ENCODE results near the gene SLC25A26. TPM values are rescaled to one million over a fixed set of nuclear protein-coding genes. Genes with fewer than 3 reads are reported as not detected.

Gene SLC25A26, protein sequence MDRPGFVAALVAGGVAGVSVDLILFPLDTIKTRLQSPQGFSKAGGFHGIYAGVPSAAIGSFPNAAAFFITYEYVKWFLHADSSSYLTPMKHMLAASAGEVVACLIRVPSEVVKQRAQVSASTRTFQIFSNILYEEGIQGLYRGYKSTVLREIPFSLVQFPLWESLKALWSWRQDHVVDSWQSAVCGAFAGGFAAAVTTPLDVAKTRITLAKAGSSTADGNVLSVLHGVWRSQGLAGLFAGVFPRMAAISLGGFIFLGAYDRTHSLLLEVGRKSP
- 17.7 and 20.9 TPM in 2 replicates for total RNA-seq
- long read RNA-seq, transcript SLC25A26-201 (9 exons, 1,023 nt): major isoform, 26 of 104 reads
- long read RNA-seq, partial matches to known transcripts: 50 of 104 reads
- long read RNA-seq, other reads (novel, unspliced or antisense): 28 of 104 reads

DNA sequence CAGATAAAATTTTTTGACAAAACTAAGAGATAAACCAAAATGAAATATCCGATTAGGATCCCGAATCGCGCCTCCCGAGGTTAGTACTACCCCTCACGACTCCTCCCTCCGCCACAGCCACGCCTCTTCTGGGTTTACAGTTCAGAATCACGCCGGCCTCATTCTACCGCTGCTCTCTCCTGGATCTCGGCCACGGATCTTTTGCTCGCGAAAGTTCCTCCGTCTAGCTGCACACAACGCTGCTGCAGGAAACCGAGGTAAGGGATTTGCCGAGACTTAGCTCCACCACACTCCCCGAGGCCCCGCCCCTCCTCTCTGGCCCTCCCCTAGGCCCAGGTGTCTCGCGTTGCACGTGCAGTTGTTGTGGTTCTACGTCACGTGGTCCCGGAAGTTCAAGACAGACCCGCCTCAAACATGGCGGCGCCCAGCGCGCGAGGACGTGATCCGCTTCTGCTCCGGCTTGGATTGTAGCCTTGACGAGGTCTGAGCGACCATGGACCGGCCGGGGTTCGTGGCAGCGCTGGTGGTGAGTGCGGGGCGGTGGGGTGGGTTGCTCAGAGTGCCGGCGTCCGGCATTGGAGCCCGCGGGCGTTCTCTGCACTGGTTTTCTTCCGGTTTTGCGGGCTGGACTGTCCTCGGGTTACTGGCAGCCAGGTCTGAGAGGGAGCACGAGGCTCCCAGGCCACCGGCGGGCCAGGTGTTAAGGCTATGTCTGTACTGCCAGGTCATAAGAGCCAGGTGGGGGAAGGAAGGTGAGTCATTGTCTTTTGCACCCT is at the start of gene SLC25A26:
TSS of gene SLC25A26 (plus strand) at position 400 of the 776 bp plus-strand sequence. CDS start at position 494, 94 bp downstream.
- H3K9me3 Mint-ChIP-seq (ENCODE audit: unreplicated experiment): no peaks in the 10 kb centered on the region
- peaks cover 5% of the 10 kb centered on the region for H3K36me3 Mint-ChIP-seq (ENCODE audit: unreplicated experiment)
- peaks cover 20% of the 10 kb centered on the region for H3K4me1 Mint-ChIP-seq (ENCODE audit: unreplicated experiment)
- H3K4me3 Mint-ChIP-seq (ENCODE audit: unreplicated experiment): peak within 1 kb of the TSS; percentile 91
- peaks cover 12% of the 10 kb centered on the region for H3K27me3 Mint-ChIP-seq (ENCODE audit: unreplicated experiment)
- DNase-seq (ENCODE audit: extremely low spot score, unreplicated experiment): peak; percentile 97
- peak within 1 kb of the TSS; percentile 91 for H3K27ac Mint-ChIP-seq (ENCODE audit: unreplicated experiment)
- TF ChIP-seq, protein P1, sequence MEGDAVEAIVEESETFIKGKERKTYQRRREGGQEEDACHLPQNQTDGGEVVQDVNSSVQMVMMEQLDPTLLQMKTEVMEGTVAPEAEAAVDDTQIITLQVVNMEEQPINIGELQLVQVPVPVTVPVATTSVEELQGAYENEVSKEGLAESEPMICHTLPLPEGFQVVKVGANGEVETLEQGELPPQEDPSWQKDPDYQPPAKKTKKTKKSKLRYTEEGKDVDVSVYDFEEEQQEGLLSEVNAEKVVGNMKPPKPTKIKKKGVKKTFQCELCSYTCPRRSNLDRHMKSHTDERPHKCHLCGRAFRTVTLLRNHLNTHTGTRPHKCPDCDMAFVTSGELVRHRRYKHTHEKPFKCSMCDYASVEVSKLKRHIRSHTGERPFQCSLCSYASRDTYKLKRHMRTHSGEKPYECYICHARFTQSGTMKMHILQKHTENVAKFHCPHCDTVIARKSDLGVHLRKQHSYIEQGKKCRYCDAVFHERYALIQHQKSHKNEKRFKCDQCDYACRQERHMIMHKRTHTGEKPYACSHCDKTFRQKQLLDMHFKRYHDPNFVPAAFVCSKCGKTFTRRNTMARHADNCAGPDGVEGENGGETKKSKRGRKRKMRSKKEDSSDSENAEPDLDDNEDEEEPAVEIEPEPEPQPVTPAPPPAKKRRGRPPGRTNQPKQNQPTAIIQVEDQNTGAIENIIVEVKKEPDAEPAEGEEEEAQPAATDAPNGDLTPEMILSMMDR (IDR thresholded peaks at IDR 0.05): no peak

DNA sequence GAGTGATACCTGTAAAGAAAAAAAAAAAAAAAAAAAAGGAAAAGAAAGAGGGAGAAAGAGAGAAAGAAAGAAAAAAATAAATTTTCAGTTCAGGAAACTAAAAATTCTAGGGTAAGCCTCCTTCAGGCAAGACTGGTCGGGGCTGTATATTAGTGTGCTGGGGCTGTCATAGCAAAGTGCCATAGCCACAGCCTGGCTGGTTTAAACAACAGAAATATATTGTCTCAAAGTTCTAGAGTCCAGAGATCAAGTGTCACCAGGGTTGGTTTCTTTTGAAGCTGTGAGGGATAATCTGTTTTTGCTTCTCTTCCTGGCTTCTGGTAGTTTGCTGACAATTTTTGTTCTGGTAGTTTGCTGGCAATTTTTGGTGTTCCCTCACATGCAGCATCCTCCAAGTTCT is 48.4 kb upstream of the SLC25A26 start:
- Mint-ChIP-seq H3K9me3 (ENCODE audit: unreplicated experiment) (no peaks in the 10 kb centered on the region), H3K4me1 (ENCODE audit: unreplicated experiment) (no peaks in the 10 kb centered on the region), H3K27me3 (ENCODE audit: unreplicated experiment) (peaks cover 36% of the 10 kb centered on the region), H3K4me3 (ENCODE audit: unreplicated experiment) (no peak overlapping the region), H3K36me3 (ENCODE audit: unreplicated experiment) (no peaks in the 10 kb centered on the region), H3K27ac (ENCODE audit: unreplicated experiment) (no peak overlapping the region)
- TF ChIP-seq, protein P1 (IDR thresholded peaks at IDR 0.05): no peak
- no peak for DNase-seq (ENCODE audit: extremely low spot score, unreplicated experiment)

DNA sequence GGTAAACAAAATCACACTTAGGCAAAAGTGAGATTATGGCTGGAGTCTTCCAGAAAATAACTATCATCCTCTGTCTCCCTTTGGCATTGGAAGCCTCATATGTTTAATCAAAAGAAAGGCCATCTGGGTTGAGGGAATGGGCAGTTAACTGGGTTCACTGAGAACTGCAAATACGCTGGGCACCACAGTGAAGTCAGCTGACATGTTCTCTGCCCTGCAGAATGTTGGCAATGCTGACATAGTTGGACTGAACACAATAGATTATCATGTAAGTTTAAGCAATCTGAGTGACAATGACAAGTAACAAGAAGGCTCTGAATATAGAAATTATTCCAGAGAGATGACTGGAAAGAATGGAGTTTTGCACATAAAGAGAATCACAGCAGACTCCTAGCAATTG is 43.8 kb upstream of the SLC25A26 start:
- DNase-seq (ENCODE audit: extremely low spot score, unreplicated experiment): no peak
- no peak overlapping the region for H3K4me3 Mint-ChIP-seq (ENCODE audit: unreplicated experiment)

DNA sequence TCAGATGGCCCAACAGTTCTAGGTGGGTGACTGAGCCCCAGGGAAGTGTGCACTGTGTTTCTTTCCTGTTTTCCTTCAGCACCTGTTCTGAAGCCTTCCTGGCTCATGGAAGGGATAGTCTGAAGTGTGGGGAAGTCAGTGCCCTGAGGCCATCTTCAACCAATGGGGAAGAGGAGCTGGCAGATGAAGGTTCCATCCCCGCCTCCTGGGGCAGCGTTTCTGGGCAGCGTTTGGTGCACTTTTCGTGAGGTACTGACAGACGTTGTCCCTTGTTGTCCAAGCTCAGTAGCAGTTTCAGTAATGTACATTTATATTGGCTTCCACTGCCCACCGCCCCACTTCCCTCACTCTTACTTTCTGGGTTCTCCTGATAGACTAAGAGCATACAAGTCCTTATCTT is 42.6 kb upstream of the SLC25A26 start:
- H3K9me3 Mint-ChIP-seq (ENCODE audit: unreplicated experiment): no peaks in the 10 kb centered on the region
- no peak for DNase-seq (ENCODE audit: extremely low spot score, unreplicated experiment)
- H3K4me1 Mint-ChIP-seq (ENCODE audit: unreplicated experiment): no peaks in the 10 kb centered on the region
- H3K27ac Mint-ChIP-seq (ENCODE audit: unreplicated experiment): no peak overlapping the region
- no peaks in the 10 kb centered on the region for H3K36me3 Mint-ChIP-seq (ENCODE audit: unreplicated experiment)
- H3K4me3 Mint-ChIP-seq (ENCODE audit: unreplicated experiment): no peak overlapping the region
- TF ChIP-seq, protein P1 (IDR thresholded peaks at IDR 0.05): no peak
- H3K27me3 Mint-ChIP-seq (ENCODE audit: unreplicated experiment): peaks cover 28% of the 10 kb centered on the region

More for the DNA sequence above, 43.8 kb upstream of the SLC25A26 start:
- H3K27me3 Mint-ChIP-seq (ENCODE audit: unreplicated experiment): peaks cover 33% of the 10 kb centered on the region
- TF ChIP-seq, protein P1 (IDR thresholded peaks at IDR 0.05): no peak
- H3K36me3 Mint-ChIP-seq (ENCODE audit: unreplicated experiment): no peaks in the 10 kb centered on the region
- H3K9me3 Mint-ChIP-seq (ENCODE audit: unreplicated experiment): no peaks in the 10 kb centered on the region
- H3K27ac Mint-ChIP-seq (ENCODE audit: unreplicated experiment): no peak overlapping the region
- no peaks in the 10 kb centered on the region for H3K4me1 Mint-ChIP-seq (ENCODE audit: unreplicated experiment)

DNA sequence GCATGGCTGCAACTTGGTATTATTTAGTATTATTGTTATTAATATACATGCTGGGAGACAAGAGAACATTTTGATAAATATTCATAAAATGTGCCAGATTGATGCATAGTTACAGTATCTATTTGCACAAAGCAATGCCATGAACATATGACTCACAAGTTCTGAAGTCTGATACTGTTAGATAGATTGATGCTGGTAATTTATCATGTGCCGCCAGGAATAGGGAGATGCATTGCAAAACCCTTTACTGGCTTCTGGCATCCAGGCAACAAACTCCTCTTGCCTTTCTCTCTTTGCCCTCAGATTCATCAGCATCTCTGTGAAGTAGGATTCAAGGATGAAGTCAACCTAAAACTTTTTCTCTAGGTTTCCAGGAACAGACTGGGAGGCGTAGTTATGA is 41.0 kb upstream of the SLC25A26 start:
- TF ChIP-seq, protein P1 (IDR thresholded peaks at IDR 0.05): no peak
- H3K9me3 Mint-ChIP-seq (ENCODE audit: unreplicated experiment): no peaks in the 10 kb centered on the region
- H3K4me3 Mint-ChIP-seq (ENCODE audit: unreplicated experiment): no peak overlapping the region
- H3K27ac Mint-ChIP-seq (ENCODE audit: unreplicated experiment): no peak overlapping the region
- H3K27me3 Mint-ChIP-seq (ENCODE audit: unreplicated experiment): peaks cover 28% of the 10 kb centered on the region
- no peaks in the 10 kb centered on the region for H3K4me1 Mint-ChIP-seq (ENCODE audit: unreplicated experiment)
- no peak for DNase-seq (ENCODE audit: extremely low spot score, unreplicated experiment)
- H3K36me3 Mint-ChIP-seq (ENCODE audit: unreplicated experiment): no peaks in the 10 kb centered on the region

Data from osteocyte (in vitro differentiated cells).